Keratinocyte (primary cell): ENCODE measurements around the gene SCAMP2.

ENCODE experiments used
- EZH2 ChIP-seq: IDR thresholded peaks from one replicate; pipeline ENCODE4 v1.6.1; 2012; ENCODE audit warnings: inconsistent platforms, mild to moderate bottlenecking, low read length, moderate library complexity
- TF ChIP-seq, protein P1 (sequence below), 3 experiments: IDR thresholded peaks in 1 of 3; conservative IDR thresholded peaks in 1 of 3; optimal IDR thresholded peaks in 1 of 3; 2 replicates in 2 of 3; 3 replicates in 1 of 3; pipeline versions ENCODE3 to v1.5.1; 2011; ENCODE audit warnings: low read length in 3 of 3, mild to moderate bottlenecking in 3 of 3, moderate library complexity in 2 of 3, control low read depth in 1 of 3, inconsistent platforms in 1 of 3; ENCODE audit not compliant: insufficient read depth in 2 of 3; ENCODE audit errors: extremely low read depth in 1 of 3

DNA sequence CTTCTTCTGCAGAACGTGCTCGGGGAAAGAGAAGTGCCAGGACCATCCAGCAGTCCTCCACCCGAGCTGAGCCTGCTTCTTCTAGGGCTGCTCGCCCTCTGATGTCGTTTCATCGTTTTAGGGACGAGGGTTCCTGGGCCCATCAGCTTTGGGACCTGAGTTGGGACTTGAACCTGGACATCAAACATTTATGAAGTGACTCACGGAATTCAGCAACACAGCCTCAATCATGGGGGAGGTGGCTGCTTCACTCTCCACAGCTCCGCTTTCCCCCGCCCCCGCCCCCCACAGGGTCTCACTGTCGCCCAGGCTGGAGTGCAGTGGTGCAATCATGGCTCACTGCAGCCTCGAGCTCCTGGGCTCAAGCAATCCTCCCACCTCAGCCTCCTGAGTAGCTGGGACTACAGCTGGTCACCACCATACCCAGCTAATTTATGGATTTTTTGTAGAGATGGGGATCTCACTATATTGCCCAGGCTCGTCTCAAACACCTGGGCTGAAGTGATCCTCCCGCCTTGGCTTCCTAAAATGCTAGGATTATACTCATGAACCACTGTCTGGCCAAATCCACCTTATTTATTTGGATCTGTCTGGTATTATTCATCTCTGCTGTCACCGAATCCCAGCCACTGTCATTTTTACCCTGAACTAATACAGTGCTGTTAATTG is 725 bp upstream of the SCAMP2 start:
- no peak for TF ChIP-seq EZH2
- TF ChIP-seq, protein P1, sequence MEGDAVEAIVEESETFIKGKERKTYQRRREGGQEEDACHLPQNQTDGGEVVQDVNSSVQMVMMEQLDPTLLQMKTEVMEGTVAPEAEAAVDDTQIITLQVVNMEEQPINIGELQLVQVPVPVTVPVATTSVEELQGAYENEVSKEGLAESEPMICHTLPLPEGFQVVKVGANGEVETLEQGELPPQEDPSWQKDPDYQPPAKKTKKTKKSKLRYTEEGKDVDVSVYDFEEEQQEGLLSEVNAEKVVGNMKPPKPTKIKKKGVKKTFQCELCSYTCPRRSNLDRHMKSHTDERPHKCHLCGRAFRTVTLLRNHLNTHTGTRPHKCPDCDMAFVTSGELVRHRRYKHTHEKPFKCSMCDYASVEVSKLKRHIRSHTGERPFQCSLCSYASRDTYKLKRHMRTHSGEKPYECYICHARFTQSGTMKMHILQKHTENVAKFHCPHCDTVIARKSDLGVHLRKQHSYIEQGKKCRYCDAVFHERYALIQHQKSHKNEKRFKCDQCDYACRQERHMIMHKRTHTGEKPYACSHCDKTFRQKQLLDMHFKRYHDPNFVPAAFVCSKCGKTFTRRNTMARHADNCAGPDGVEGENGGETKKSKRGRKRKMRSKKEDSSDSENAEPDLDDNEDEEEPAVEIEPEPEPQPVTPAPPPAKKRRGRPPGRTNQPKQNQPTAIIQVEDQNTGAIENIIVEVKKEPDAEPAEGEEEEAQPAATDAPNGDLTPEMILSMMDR (optimal IDR thresholded peaks at IDR 0.05 in 1 of 3, IDR thresholded peaks at IDR 0.05 in 1 of 3, conservative IDR thresholded peaks at IDR 0.05 in 1 of 3; ENCODE audit: extremely low read depth in 1 of 3, insufficient read depth in 2 of 3, low read length in 3 of 3), result no peak
